ENCODE results near the gene AIF1L. TPM values are rescaled to one million over a fixed set of nuclear protein-coding genes. Genes with fewer than 3 reads are reported as not detected.

AIF1L gene
- total RNA-seq (2012; rRNA removed) (0.18 and 0.28 TPM in 2 replicates), polyA plus RNA-seq (2012; rRNA removed) (0.09 and 0.19 TPM in 2 replicates), Bru-seq, nascent RNA (percentile 14 among the genes with signal in this experiment), BruChase-seq, experiment 1, labeled RNA remaining after a 6-hour chase (percentile 19 among the genes with signal in this experiment), BruChase-seq, experiment 2, labeled RNA remaining after a 2-hour chase (percentile 12 among the genes with signal in this experiment)
- 0.06 and 0.08 TPM in 2 replicates for polyA plus RNA-seq (2012; cell fraction: cytosol; rRNA removed)
- 0.14 and 0.18 TPM in 2 replicates for polyA plus RNA-seq (2012; cell fraction: nucleus; rRNA removed; ENCODE audit: low replicate concordance)
- long read RNA-seq, partial matches to known transcripts: 0 of 1 reads
- long read RNA-seq, other reads (novel, unspliced or antisense): 1 of 1 reads

DNA sequence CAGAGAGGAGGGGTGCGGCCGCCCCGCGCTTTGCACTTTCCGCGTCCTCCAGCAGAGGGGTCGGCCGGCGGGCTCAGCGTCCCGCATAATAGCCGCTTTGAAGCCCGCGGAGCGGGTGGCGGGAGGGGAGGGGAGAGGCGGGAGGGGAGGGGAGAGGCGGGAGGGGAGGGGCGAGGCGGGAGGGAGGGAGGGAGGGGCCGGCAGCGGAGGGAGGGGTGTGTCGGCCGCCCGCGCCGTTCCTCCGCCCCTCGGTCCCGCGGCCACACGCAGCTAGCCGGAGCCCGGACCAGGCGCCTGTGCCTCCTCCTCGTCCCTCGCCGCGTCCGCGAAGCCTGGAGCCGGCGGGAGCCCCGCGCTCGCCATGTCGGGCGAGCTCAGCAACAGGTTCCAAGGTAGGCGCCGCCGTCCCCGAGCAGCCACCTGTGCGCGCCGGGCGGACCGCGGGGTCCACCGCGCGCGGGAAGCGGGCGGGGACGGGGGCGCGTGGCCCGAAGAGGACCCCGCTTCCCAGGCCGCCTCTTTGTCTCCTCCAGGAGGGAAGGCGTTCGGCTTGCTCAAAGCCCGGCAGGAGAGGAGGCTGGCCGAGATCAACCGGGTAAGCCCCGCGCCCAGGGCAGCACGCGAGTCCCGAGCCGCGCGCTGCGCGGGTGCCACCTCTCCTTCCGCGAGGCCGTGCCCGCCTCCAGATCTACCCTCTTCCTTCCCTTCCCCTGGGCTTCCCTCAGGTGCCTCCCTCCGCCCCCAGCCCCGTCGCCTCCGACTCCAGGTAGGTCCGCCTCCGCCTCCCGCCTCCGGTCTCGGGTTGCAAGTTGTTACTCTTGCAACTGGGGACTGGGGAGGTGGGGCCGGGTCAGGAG lies at the start of gene AIF1L:
AIF1L (plus strand) TSS at position 263 of the 857 bp plus-strand sequence; CDS start at position 362, 99 bp downstream.
- TF ChIP-seq RCOR1 (IDR thresholded peaks at IDR 0.05; ENCODE audit: insufficient replicate concordance, low read length) (no peak), MAZ (IDR thresholded peaks at IDR 0.05; ENCODE audit: borderline replicate concordance, low read depth, low read length) (peak; percentile 52; the same call in 1 of the 2 replicates), CTCF (conservative IDR thresholded peaks at IDR 0.05; ENCODE audit: low read depth, low read length) (0 out of 2 replicates have a peak, but pooled peaks have one; percentile 9)
- H3K27me3 ChIP-seq (ENCODE audit: control insufficient read depth, insufficient read depth, low read length): peaks cover 61% of the 10 kb centered on the region
- H3K9ac ChIP-seq (ENCODE audit: low read depth, low read length): no peak within 1 kb of the TSS
- no peak within 1 kb of the TSS; the same call in 1 of the 2 replicates for H3K23ac ChIP-seq (ENCODE audit: low read depth, low read length)
- H3K14ac ChIP-seq (replicated peaks; ENCODE audit: low read depth, low read length): no peak within 1 kb of the TSS
- CTCF ChIA-PET: no interaction called here
- peak within 1 kb of the TSS; percentile 72 for H2AFZ ChIP-seq (replicated peaks; ENCODE audit: low read length, poor library complexity)
- no peak within 1 kb of the TSS for H4K8ac ChIP-seq (ENCODE audit: low read depth in 2 of 2, low read length in 2 of 2)
- no peak for DNase-seq
- in situ Hi-C loops (cut with MboI; ENCODE audit: low sequenced_read_pairs): no loop called here
- peak within 1 kb of the TSS; percentile 31 for H3K4me3 ChIP-seq (ENCODE audit: insufficient read depth, low read depth, low read length)
- peak within 1 kb of the TSS; percentile 62 for H3K4me2 ChIP-seq (ENCODE audit: low read depth, low read length)
- no peak within 1 kb of the TSS for H2BK120ac ChIP-seq (ENCODE audit: low read depth, low read length)
- no peak within 1 kb of the TSS for H4K91ac ChIP-seq (ENCODE audit: insufficient read depth, low read depth, low read length)
- H3K36me3 ChIP-seq (ENCODE audit: control insufficient read depth, insufficient read depth, low read length): no peaks in the 10 kb centered on the region
- H2BK15ac ChIP-seq (ENCODE audit: low read depth, low read length): no peak within 1 kb of the TSS
- H2AK9ac ChIP-seq (replicated peaks; ENCODE audit: low read depth, low read length, poor library complexity): peak within 1 kb of the TSS; percentile 42
- no peak within 1 kb of the TSS for H3K27ac ChIP-seq (ENCODE audit: insufficient read depth, low read length)
- no peak within 1 kb of the TSS for H3K18ac ChIP-seq (ENCODE audit: low read depth, low read length)
- H3K9me3 ChIP-seq (ENCODE audit: control insufficient read depth, insufficient read depth, low read length): 0 out of 2 replicates have a peak, but pooled peaks cover 2% of the 10 kb centered on the region
- H3K4me1 ChIP-seq (ENCODE audit: control insufficient read depth, insufficient read depth, low read length): peaks cover 2% of the 10 kb centered on the region; the same call in 1 of the 2 replicates
- H3K56ac ChIP-seq (ENCODE audit: extremely low read depth, insufficient read depth, low read length): no peak within 1 kb of the TSS
- no TSS peak for BruUV-seq (replicated peaks)
- H3K79me1 ChIP-seq (ENCODE audit: low read depth in 1 of 2, low read length in 2 of 2): no peaks in the 10 kb centered on the region
- no peaks in the 10 kb centered on the region for H4K20me1 ChIP-seq (ENCODE audit: insufficient read depth, low read length)
- no peak within 1 kb of the TSS for H2BK20ac ChIP-seq (ENCODE audit: low read depth, low read length)
- ATAC-seq (ENCODE audit: low read depth): peak; percentile 57
- no peak within 1 kb of the TSS for H2AK5ac ChIP-seq (ENCODE audit: low read depth, low read length)
- H4K5ac ChIP-seq (ENCODE audit: low read depth, low read length): no peak within 1 kb of the TSS
- POLR2A ChIA-PET (ENCODE audit: unreplicated experiment): interaction anchor here (0.6 kb wide), 1 partner anchor 1919 kb away, joined by 3 read pairs; no protein-coding TSS in a partner anchor
- WGBS, 2 experiments (ENCODE audit: extremely low coverage in 2 of 2, insufficient read length in 1 of 2): 6% methylated on average over 17 of the region's 99 CpGs; no CpG with 5 or more reads in 1 of the 2 experiments
- intact Hi-C loops (cut with micrococcal nuclease): no loop called here
- H2BK5ac ChIP-seq (ENCODE audit: low read depth, low read length, poor library complexity, severe bottlenecking): no peak within 1 kb of the TSS
- H3K9me1 ChIP-seq (ENCODE audit: insufficient read depth, low read length): no peaks in the 10 kb centered on the region
- dilution Hi-C loops (cut with HindIII; ENCODE audit: low sequenced_read_pairs, unreplicated experiment): no loop called here
- H3K4ac ChIP-seq (ENCODE audit: low read depth, low read length): no peak within 1 kb of the TSS

All from IMR-90 (cell line).